ENCODE measurements around the gene EFNA3. TPM values are rescaled to one million over a fixed set of nuclear protein-coding genes. Genes with fewer than 3 reads are reported as not detected.

Gene EFNA3
- total RNA-seq, 1 donor from 2014 or later = 6.6 TPM

DNA sequence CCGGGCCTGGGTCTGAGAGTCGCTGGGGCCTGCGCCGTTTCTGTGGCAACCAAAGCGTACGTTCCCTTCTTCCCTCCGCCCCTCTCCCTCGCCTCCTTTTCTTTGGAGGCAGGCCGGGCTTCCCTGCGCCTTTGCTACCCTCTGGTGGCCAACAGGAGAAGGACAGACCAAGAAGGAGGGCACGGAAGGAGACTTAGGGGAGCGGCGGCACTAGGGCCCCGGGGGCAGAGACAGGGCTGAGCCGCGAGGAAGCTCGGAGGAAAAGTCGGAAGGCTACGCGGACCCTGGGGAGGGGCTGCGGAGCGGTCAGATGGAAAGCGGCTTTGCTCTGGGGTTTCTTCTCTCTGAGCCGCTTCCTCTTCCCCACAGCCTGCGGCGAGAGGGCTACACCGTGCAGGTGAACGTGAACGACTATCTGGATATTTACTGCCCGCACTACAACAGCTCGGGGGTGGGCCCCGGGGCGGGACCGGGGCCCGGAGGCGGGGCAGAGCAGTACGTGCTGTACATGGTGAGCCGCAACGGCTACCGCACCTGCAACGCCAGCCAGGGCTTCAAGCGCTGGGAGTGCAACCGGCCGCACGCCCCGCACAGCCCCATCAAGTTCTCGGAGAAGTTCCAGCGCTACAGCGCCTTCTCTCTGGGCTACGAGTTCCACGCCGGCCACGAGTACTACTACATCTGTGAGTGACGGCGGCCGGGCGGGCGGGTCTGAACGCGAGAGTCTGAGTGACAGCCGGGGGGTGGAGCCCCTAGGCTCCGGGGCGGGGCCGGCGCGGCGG lies 6.3 kb downstream of the EFNA3 start:
- H3K36me3 Mint-ChIP-seq (ENCODE audit: low read depth) = no peaks in the 10 kb centered on the region
- TF ChIP-seq, protein P1, sequence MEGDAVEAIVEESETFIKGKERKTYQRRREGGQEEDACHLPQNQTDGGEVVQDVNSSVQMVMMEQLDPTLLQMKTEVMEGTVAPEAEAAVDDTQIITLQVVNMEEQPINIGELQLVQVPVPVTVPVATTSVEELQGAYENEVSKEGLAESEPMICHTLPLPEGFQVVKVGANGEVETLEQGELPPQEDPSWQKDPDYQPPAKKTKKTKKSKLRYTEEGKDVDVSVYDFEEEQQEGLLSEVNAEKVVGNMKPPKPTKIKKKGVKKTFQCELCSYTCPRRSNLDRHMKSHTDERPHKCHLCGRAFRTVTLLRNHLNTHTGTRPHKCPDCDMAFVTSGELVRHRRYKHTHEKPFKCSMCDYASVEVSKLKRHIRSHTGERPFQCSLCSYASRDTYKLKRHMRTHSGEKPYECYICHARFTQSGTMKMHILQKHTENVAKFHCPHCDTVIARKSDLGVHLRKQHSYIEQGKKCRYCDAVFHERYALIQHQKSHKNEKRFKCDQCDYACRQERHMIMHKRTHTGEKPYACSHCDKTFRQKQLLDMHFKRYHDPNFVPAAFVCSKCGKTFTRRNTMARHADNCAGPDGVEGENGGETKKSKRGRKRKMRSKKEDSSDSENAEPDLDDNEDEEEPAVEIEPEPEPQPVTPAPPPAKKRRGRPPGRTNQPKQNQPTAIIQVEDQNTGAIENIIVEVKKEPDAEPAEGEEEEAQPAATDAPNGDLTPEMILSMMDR (conservative IDR thresholded peaks at IDR 0.05) = peak; percentile 96
- peak overlapping the region; percentile 93 for H3K4me3 Mint-ChIP-seq
- no peaks in the 10 kb centered on the region for H3K9me3 Mint-ChIP-seq
- H3K27me3 Mint-ChIP-seq (ENCODE audit: low read depth) = peaks cover 47% of the 10 kb centered on the region
- peaks cover 35% of the 10 kb centered on the region for H3K4me1 Mint-ChIP-seq
- H3K27ac Mint-ChIP-seq (ENCODE audit: unreplicated experiment) = peak overlapping the region; percentile 86
- DNase-seq (ENCODE audit: low read depth, low spot score) = peak; percentile 95

DNA sequence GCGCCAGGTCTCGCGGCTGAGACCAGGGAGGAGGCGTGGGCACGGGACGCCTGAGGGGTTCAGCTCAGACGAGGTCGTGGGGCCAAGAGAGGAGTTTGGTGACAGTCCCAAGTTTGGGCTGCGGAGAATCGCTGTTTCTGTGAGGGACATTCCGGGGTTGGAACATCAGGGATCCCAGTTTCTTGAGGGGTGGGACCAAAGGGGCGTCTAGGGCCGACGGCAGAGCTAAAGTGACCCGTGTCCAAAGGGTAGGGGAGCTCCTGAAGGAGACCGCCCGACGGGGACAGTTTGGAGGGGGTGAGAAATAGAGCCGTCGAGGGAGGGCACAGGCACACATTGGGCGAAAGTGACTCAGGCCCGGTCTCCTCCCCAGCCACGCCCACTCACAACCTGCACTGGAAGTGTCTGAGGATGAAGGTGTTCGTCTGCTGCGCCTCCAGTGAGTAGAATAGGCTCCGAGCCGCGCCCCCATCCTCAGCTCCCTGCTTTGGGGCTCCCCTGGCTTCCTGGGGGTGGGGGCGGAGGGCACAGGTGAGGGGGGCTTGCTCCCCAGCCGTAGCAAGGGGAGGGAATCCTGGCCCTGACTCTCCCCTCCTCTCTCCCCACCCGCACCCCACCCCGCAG lies 7.0 kb downstream of the EFNA3 start:
- peak overlapping the region; percentile 93 for H3K4me3 Mint-ChIP-seq
- no peak for DNase-seq (ENCODE audit: low read depth, low spot score)
- peaks cover 35% of the 10 kb centered on the region for H3K4me1 Mint-ChIP-seq
- no peak overlapping the region for H3K27ac Mint-ChIP-seq (ENCODE audit: unreplicated experiment)
- H3K9me3 Mint-ChIP-seq = no peaks in the 10 kb centered on the region
- peaks cover 46% of the 10 kb centered on the region for H3K27me3 Mint-ChIP-seq (ENCODE audit: low read depth)
- TF ChIP-seq, protein P1 (conservative IDR thresholded peaks at IDR 0.05) = no peak
- H3K36me3 Mint-ChIP-seq (ENCODE audit: low read depth) = no peaks in the 10 kb centered on the region

DNA sequence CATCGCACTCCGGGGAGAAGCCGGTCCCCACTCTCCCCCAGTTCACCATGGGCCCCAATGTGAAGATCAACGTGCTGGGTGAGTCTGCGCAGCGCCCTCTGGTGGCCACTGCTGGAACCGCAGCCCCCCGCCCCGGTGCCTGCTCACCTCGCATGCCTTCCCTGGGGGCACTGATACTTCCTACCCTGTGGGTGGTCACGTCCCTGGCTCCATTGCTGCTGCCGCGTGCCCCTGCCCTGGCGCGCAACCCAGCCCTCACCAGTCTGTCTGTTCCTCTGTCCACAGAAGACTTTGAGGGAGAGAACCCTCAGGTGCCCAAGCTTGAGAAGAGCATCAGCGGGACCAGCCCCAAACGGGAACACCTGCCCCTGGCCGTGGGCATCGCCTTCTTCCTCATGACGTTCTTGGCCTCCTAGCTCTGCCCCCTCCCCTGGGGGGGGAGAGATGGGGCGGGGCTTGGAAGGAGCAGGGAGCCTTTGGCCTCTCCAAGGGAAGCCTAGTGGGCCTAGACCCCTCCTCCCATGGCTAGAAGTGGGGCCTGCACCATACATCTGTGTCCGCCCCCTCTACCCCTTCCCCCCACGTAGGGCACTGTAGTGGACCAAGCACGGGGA lies 7.6 kb downstream of the EFNA3 start:
- Mint-ChIP-seq H3K36me3 (ENCODE audit: low read depth) (no peaks in the 10 kb centered on the region), H3K27me3 (ENCODE audit: low read depth) (peaks cover 42% of the 10 kb centered on the region), H3K4me3 (peak overlapping the region; percentile 73)

DNA sequence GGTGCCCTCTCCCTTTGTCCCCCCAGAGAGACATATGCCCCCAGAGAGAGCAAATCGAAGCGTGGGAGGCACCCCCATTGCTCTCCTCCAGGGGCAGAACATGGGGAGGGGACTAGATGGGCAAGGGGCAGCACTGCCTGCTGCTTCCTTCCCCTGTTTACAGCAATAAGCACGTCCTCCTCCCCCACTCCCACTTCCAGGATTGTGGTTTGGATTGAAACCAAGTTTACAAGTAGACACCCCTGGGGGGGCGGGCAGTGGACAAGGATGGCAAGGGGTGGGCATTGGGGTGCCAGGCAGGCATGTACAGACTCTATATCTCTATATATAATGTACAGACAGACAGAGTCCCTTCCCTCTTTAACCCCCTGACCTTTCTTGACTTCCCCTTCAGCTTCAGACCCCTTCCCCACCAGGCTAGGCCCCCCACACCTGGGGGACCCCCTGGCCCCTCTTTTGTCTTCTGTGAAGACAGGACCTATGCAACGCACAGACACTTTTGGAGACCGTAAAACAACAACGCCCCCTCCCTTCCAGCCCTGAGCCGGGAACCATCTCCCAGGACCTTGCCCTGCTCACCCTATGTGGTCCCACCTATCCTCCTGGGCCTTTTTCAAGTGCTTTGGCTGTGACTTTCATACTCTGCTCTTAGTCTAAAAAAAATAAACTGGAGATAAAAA lies 8.4 kb downstream of the EFNA3 start:
- Mint-ChIP-seq H3K27ac (ENCODE audit: unreplicated experiment) (no peak overlapping the region), H3K27me3 (ENCODE audit: low read depth) (peaks cover 40% of the 10 kb centered on the region), H3K36me3 (ENCODE audit: low read depth) (no peaks in the 10 kb centered on the region), H3K9me3 (no peaks in the 10 kb centered on the region), H3K4me3 (peak overlapping the region; percentile 82), H3K4me1 (peaks cover 31% of the 10 kb centered on the region)
- TF ChIP-seq, protein P1 (conservative IDR thresholded peaks at IDR 0.05) = no peak
- no peak for DNase-seq (ENCODE audit: low read depth, low spot score)

More for the DNA sequence above, 7.6 kb downstream of the EFNA3 start:
- TF ChIP-seq, protein P1 (conservative IDR thresholded peaks at IDR 0.05) = peak; percentile 98
- H3K27ac Mint-ChIP-seq (ENCODE audit: unreplicated experiment) = no peak overlapping the region
- peaks cover 34% of the 10 kb centered on the region for H3K4me1 Mint-ChIP-seq
- H3K9me3 Mint-ChIP-seq = no peaks in the 10 kb centered on the region
- peak; percentile 83 for DNase-seq (ENCODE audit: low read depth, low spot score)

Measured in neural crest cell (in vitro differentiated cells).